Iris pigment epithelial cell (primary cell): Measurements from ENCODE around the gene HTR3C.
"Not testable (repeated sequence)": the region's sequence is repeated elsewhere in the genome, so short reads cannot be mapped to it uniquely, and the experiment has no call there.

ENCODE experiments used
- DNase-seq: peaks from one replicate; pipeline ENCODE4 v3.0.0-alpha.2; 2011; ENCODE audit warnings: low read depth

HTR3C gene

DNA sequence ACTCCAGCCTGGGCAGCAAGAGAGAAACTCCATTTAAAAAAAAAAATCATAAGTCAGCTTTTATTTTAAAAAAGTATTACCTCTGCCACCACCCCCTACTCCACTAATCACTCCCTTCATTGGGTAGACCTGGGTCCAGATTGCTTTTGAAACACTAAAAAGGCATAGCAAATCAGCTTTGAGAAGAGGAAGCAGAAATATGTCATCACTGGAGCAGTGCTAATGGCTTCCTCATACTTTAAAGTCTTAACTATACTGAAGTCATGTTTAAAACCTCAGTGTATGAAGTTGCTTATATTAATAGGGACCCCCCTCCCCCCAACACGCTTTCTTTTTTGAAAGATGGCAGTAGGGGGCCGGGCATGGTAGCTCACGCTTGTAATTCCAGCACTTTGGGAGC is 22.3 kb upstream of the HTR3C start:
- no peak for DNase-seq

DNA sequence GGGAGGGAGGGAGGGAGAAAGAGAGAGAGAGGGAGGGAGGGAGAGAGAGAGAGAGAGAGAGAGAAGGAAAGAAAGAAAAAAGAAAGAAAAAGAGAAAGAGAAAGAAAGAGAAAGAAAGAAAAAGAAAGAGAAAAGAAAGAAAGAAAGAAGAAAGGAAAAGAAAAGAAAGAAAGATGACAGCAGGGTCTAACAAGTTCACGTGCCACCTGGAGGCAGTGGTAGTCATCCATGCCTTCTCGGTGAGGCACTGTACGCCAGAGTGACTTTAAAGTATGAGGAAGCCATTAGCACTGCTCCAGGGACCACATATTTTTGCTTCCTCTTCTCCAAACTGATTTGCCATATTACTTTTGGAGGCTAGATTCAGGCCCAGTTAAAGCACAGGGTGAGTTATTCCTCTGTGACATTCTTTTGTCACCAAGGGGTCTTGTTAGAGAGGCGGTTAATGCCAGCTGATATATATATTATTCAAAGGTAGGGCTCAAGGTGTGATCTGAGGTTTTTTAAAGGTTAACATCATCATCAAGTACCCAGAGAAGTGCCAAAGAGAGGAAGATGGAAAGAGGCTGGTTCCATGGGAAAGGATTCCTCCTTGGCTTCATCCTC is 21.6 kb upstream of the HTR3C start, which contains the start of gene HTR3D:
Gene HTR3D, plus strand, starts transcription at position 556 of the 606 bp plus-strand sequence. Its CDS starts 0 bp downstream, at position 556.
- DNase-seq = no peak

DNA sequence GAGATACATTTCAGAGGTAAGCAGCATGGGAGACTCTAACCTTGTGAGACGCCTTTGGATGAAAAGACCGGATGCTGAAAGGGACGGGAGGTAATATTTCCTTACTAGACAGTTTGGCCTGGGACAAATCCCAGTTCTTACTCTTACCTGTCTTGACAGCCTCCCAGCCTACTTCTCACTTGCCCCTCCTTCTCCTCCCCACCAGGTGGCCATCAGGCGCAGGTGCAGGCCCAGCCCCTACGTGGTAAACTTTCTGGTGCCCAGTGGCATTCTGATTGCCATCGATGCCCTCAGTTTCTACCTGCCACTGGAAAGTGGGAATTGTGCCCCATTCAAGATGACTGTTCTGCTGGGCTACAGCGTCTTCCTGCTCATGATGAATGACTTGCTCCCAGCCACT is 15.0 kb upstream of the HTR3C start:
- DNase-seq = no peak

DNA sequence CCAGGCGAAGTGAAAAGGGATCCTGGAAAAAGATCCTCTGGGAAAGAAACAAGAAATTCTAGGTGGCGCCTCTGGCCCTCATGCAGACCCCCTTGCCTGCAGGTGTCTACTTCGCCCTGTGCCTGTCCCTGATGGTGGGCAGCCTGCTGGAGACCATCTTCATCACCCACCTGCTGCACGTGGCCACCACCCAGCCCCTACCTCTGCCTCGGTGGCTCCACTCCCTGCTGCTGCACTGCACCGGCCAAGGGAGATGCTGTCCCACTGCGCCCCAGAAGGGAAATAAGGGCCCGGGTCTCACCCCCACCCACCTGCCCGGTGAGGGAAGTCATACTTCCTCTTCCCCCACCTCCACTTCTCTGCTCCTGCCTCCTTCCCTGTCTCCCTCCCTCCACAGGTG is 14.5 kb upstream of the HTR3C start:
- DNase-seq = not testable (repeated sequence)

DNA sequence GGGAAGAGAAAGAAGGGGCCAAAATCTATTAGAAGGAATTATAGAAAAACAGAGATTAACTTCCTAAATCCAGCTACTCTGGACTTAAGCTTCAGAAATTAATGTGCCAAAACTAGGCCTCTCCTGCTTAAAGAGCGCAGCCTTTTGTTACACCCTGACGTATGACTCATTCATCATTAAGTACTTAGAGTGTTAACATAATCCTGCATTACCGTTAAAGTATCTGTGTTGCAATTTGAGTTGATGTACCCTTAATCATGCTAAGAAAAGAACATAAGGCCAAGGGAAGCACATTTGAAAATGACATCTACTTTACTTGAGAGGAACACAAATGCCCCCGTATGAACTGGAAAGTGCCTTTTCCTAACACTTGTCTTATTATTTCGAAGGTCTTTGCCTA is 13.4 kb upstream of the HTR3C start:
- DNase-seq = peak; percentile 53

DNA sequence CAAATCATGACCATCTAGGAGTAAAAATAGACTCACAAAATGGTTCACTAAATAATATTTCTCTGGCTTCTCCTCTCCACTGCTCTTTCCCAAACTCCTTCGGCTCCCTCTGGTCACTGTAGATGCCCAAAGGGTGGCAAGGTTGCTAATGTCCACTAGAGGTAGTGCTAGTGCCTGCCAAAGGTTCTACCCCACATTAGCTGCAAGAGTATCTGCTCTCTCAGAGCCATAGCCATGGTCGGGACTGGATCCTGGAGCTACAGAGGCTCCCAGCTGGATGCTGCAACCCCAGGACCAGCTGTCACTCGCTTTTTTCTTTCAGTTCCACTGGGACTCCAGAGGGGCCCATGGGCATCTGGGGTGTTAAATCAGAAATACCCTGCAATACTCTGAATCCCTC is 12.8 kb upstream of the HTR3C start:
- DNase-seq = peak; percentile 37

DNA sequence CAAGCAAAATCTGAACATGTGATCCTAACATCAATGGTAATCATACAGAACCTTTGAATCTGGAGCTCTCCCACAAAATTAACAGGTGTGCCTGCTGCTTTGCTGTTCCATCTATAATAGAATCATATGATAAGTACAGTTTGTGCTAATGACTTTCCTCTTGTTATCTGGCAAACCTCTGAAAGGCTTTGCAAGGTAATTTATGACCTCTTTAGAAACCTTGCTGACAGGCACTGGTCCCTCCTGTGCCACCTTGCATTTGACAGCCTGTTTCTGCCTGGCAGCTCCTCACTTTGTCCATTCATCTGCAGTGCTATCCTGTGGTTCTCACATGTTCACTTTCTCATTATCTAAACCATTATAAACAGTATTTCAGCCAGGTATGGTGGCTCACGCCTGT is 10.2 kb upstream of the HTR3C start:
- DNase-seq = no peak

DNA sequence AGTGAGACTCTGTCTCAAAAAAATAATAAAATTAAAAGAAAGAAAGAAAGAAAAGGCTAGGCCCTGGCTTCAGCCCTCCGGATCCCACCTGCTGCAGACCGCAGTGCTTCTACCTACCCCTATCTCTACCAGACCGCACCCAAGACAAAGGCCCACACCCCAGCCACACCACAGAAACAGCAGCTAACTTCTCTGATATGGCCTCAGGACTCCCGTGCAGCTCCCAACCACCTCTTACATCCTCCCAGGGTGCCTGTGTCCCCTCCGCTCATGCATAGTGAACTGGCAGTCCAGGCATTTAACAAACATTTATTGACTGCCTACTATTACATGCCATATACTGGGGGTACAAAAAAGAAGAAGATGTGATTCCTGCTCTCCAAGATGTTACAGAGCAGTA is 6.9 kb upstream of the HTR3C start:
- no peak for DNase-seq

DNA sequence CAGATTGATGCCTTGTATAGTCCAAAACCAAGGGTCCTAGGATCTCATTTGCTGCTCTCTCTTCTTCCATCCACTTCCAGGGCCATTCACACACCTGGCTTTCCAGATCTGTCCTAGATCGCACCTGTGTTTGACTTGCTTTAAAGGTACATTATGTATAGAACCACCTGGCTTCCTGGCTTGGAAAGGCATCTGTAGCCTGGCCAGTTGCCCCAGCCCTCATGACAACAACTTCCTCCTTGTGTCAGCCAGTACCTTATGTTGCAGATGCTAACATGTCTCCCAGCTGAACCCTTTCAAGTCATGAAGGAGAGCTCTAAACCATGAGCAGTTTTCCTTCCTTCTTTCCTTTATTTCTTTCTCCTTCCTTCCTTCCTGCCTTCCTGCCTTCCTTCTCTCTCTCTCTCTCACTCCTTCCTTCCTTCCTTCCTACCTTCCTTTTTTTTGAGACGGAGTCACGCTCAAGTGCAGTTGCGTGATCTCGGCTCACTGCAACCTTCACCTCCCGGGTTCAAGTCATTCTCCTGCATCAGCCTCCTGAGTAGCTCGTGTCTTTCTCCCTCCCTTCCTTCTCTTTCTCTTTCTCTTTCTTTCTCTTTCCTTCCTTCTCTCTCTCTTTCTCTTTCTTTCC is 2.5 kb upstream of the HTR3C start:
- DNase-seq = no peak

DNA sequence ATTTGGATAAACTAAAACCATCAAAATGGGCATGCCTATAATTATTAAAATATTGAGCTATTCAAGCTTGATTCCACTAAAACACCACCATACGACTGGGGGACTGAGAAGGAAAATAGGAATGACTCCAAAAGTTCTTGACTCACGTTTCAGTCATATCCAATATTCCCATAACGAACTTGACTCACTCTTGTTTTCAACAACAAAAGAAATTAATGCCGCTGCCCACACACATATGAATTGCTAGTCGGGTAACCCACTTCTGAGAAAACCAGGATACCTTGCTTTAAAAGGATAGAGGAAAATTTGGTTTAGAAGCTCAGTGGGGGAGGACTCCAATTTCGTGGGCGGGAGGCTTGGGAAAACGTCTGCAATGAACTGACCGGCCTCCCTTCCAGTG is 5.2 kb downstream of the HTR3C start:
- DNase-seq = no peak

DNA sequence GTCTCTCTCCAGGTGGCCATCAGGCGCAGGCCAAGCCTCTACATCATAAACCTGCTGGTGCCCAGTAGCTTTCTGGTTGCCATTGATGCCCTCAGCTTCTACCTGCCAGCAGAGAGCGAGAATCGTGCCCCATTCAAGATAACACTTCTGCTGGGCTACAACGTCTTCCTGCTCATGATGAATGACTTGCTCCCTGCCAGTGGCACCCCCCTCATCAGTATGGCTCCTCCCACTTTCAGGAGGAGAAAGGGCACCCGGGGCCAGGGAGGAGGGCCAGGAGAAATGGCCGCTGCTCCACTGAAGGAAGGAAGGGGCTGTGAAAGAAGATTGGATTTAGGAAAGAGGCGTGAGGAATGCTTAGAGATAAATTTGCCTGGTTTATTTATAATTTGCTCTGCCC is 6.6 kb downstream of the HTR3C start:
- DNase-seq = no peak

DNA sequence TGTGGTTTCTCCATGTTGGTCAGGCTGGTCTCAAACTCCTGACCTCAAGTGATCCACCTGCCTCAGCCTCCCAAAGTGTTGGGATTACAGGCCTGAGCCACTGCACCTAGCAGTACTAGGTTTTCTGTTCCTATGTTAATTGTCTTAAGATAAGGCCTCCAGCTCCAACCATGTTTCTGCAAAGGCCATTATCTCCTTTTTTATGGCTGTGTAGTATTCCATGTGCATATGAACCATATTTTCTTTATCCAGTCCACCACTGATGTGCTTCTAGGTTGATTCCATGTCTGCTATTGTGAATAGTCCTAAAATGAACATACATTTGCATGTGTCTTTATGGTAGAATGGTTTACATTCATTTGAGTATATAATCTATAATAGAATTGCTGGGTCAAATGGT is 9.8 kb downstream of the HTR3C start:
- DNase-seq = no peak

DNA sequence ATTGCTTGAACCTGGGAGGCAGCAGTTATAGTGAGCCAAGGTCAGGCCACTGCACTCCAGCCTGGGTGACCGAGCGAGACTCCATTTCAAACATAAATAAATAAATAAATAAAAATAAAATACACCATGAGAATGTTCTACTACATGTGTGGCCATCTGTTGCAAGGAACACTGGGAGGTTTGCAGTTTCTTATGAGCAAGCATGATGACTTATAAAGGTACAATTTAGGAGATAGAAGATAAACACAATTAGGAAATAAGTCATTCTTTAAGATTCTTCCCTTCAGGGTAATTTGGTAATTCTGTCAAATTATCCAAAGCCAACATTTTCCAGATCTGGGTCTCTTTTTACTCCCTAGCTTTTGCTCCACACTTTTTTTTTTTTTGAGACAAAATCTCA is 13.4 kb downstream of the HTR3C start:
- DNase-seq = no peak

DNA sequence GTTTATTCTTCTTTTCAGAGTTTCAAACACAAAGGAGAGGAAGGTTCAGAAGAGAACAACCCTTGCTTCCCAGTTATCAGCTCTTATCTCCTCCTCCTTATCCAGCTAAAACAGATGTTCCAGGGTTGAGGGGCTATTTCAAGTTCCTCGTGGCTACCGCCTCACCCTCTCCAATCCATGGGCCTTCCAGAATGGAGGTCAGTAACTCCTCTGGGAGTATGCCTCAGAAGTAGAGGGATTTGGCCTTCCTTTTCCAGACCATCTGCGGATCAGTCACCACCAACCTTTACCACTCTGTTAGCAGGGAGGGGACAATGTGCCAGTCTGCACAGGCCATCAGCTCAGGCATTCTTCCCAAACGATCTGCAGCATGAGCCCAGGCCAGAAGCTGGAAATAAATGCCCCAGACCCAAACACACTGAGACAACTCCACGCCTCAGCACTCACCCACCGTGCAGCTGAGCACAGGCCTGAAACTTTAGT is 14.8 kb downstream of the HTR3C start:
- DNase-seq = no peak

DNA sequence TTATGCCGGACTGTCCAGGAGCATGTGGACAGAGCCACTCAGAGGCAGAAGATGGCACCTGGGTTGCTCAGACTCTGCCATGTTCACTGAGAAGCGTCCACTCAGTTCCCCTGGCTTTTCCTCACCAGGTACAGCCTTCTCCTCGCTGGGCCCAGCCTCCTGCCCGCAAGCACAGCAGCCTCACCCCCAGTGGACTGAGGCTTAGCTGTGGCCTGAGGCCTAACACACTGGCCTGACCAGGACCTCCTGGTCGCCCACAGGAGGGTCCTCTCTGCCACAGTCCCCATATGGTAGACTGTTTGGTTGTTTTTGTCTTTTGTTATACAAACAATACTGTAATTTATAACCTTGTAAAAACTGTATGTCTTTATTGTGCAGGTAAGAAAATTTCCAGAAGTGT is 15.5 kb downstream of the HTR3C start:
- DNase-seq = no peak

DNA sequence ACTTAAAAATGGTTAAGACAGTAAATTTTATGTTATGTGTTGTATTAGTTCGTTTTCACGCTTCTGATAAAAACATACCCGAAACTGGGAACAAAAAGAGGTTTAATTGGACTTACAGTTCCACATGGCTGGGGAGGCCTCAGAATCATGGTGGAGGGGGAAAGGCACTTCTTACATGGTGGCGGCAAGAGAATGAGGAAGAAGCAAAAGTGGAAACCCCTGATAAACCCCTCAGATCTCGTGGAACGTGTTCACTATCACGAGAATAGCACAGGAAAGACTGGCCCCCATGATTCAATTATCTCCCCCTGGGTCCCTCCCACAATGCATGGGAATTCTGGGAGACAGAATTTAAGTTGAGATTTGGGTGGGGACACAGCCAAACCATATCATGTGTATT is 18.3 kb downstream of the HTR3C start:
- DNase-seq = not testable (repeated sequence)

DNA sequence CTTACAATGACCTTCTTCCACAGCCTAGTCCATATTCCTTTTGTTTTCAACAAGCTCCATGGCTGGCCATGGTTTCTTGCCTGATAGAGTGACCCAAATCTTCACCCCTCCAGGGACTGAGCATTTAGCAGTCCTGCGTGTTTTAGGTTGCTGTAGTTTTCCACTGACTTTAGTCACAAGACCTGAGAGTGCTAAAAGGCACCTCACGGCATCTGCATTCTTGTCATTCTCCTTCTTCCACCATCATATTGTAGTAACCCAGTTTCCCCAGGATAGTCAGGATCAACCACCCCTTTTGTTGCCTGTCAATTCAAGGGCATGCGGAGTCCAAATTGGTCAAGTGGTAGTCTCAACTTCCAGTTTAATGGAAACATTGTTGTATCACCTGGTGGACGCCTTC is 20.8 kb downstream of the HTR3C start:
- DNase-seq = no peak

DNA sequence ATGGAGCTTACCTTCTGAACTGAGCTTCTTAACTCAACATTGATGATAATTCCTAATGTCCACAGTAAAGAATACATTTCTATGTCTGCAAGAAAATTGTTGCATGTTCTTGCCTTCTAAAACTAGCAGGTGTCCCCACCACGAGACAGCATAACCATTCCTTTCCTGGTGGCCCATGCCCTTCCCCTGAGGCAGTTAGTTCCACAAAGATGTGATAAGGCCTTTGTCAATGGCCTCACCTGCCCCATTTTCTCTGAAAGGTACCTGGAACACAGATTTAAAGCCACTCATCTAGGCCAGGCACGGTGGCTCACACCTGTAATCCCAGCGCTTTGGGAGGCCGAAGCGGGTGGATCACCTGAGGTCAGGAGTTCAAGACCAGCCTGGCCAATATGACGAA is 23.1 kb downstream of the HTR3C start:
- no peak for DNase-seq

DNA sequence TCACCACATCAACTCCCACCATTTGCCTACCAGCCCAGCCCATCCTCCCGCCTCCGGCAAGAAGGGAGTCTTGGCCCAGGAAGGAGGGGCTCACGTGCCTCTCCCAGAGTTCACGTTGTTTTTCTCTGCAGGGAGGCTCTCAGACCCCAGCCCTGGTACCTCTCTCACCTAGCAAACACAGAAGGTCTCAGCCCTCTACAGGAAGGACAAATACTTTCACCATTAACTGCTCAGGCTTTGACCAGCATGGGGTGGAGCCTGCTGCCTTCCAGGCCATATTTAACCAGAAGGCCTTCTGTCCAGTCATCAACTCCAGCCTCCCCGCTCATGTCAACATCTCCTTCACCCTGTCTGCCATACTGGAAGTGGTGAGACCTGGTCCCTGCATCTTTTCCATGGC is 25.0 kb downstream of the HTR3C start:
- DNase-seq = peak; percentile 14

DNA sequence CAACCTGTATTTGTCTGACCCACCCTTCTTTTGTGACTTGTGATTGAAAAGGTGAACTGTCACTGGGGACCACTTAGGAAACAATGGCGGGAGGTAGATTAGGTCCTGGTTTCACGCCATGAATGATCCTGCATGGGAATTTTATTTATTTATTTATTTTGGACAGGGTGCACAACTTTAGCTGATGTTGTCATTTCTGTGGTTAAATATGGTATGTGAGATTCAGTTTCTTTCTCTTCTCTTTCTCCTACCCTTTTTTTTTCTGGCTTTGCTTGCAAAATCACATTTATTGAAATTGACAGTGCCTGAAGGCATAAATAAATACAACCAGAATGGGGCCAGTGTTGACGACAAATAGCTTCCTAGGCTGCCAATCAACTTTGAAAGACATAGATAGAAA is 26.0 kb downstream of the HTR3C start:
- DNase-seq = peak; percentile 57

DNA sequence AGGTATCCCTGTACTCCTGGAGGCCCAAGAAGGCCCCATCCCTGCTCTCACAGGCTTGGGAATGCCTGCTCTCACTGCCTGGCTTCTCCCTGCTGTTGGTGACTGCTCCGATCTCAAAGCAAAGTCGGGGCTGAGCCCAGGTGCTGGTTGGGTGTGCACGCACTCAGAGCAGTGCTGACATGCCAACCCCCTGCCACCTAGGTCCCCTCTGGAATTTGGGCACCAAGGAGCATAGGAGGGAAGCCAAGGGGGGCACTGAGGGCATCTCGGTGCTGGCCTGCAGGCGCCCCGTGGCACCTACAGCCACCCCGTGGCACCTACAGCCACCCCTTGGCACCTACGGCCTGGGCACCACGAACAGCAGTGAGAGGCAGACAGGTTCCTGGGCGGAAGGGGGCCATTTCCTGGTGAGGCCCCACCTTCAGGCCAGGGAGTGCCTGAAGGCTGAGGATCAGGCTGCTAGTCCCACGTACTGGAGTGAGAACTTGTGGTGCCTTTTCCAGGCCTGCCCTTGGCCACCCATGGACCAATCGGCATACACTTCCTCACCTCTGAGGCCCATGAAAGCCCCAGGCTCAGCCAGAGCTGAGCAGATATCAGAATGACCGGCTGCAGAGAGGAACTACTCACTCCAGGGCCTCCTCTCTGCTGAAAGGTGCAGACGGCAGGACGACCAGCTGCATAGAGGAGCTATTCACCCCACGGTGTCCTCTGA is 28.4 kb downstream of the HTR3C start:
- no peak for DNase-seq

DNA sequence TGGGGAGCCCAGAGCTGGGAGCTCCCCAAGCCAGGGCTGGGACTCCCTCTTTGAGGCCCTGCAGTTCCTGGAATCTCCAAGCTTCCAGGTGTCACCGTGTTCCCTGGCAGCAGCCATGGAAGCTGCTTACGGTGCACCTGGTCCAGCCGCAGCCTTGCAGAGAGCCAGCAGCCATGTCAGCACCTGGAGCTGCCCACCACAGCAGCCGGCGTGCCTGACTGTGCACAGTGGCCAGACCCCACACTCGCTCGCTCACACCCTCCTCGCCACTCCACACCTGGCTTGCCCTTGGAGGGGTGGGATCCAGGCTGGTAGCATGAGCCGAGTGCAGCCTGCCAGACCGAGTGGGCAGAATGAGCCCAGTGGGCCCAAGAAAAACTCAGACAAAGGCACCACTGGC is 29.2 kb downstream of the HTR3C start:
- DNase-seq = no peak

DNA sequence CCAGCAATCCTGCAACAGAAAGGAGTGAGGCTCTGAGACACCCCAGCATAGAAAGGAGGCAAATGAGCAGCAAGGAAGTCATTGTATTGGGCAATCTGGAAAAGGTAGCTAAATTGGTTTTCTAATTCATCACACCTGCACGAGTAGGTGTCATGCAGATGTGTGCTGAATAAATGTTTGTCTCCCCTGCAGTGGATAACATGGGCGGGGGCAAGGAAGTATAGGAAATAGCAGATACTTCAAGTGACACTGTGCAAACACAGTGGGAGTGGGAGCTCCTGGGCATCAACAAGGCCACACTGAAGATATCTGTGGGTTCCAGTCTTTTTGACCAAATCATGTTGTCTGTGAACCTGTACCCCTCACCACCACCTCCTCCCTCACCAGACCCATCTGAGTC is 29.6 kb downstream of the HTR3C start:
- DNase-seq = no peak
